Lower leg skin (tissue), 3 donors: ENCODE data around the gene CADM3.
A peak's percentile ranks its signal among the peaks of the same experiment; 100 is the strongest.

Experiments
- POLR2A ChIP-seq, 2 donors: fragments of 450-650 bp; IDR thresholded peaks; one replicate each; pipeline ENCODE4 v1.6.1; 2016 to 2017; ENCODE audit warnings: antibody characterized with exemption in 2 of 2, mild to moderate bottlenecking in 1 of 2, moderate library complexity in 1 of 2
- TF ChIP-seq, protein P1 (sequence below), 3 donors: fragments of 450-650 bp; IDR thresholded peaks; one replicate each; pipeline ENCODE4 v1.5.1; 2016; ENCODE audit warnings: antibody characterized with exemption in 3 of 3, mild to moderate bottlenecking in 3 of 3, moderate library complexity in 2 of 3

DNA sequence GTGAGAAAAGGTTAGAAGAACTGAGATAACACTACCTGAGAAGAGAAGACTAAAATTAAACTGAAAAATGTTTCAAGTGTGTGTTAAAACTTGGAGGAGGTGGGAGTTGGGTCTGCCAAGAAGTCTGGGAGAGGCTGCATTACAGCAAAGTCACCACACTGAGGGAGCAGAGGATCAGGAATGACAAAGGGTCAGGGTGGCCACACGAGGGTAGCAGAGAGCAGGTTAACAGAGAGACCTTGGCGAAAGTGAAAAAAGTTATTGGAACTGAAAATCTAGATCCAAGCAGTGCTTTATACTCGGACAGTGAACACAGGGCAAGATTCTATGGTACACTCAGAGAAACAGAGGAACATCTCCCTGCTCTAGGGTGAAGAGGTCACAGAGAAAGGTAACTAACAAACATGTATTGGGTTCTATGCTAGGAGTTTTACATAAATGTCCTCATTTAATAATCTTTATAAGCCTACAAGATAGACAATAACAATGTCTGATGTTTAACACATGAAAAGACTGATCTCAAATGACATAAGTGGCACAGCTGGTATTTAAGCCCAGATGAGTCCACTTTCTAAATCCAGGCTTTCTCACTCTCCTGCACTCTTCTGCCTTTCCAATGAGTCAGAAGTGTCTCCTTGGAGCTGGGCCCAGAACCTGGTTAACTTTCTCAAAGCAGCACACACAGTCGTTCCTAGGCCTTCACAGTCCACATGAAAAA is 10.3 kb upstream of the CADM3 start:
- TF ChIP-seq, protein P1, sequence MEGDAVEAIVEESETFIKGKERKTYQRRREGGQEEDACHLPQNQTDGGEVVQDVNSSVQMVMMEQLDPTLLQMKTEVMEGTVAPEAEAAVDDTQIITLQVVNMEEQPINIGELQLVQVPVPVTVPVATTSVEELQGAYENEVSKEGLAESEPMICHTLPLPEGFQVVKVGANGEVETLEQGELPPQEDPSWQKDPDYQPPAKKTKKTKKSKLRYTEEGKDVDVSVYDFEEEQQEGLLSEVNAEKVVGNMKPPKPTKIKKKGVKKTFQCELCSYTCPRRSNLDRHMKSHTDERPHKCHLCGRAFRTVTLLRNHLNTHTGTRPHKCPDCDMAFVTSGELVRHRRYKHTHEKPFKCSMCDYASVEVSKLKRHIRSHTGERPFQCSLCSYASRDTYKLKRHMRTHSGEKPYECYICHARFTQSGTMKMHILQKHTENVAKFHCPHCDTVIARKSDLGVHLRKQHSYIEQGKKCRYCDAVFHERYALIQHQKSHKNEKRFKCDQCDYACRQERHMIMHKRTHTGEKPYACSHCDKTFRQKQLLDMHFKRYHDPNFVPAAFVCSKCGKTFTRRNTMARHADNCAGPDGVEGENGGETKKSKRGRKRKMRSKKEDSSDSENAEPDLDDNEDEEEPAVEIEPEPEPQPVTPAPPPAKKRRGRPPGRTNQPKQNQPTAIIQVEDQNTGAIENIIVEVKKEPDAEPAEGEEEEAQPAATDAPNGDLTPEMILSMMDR (IDR thresholded peaks at IDR 0.05): peak in 1 of 3 donors; percentile 98
- no peak for TF ChIP-seq POLR2A (IDR thresholded peaks at IDR 0.05)
